Activated CD8-positive, alpha-beta memory T cell treated with anti-CD3 and anti-CD28 coated beads, Interleukin-2, amount 50 U/mL, for 48 hours (primary cell): ENCODE measurements around the gene KLHDC2.
"Not testable (repeated sequence)": the region's sequence is repeated elsewhere in the genome, so short reads cannot be mapped to it uniquely, and the experiment has no call there.

ENCODE experiments used
- DNase-seq: peaks from one replicate; pipeline ENCODE4 v3.0.0-alpha.2; 2020

KLHDC2 gene

DNA sequence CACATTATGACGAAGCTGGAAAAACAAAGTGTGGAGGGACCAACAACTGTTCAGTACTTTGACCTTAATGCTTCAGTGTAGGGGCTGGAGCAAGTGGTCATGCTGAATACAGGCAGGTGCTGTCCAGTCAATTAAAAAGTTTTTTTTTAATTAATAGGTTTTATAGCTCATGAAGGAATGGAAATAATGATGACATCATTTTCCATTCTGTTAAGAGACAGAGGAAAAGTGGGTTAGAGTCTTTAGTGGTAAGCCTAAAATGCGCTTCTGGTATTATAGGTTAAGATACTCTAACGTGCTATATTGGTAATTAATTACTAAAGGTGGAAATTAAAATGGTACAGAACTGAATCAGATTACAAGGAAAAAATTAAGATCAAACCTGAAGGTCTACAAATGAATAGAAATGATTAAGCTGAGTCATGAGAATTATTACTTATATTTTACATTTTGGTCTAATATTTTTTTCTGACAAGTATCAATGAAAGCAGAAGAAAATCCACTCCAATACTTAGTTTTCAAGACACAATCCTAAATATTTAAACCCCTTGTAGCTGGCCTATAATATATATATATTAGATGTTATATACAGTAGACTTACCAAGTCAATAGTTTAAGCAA lies 15.6 kb downstream of the KLHDC2 start:
- DNase-seq: no peak

DNA sequence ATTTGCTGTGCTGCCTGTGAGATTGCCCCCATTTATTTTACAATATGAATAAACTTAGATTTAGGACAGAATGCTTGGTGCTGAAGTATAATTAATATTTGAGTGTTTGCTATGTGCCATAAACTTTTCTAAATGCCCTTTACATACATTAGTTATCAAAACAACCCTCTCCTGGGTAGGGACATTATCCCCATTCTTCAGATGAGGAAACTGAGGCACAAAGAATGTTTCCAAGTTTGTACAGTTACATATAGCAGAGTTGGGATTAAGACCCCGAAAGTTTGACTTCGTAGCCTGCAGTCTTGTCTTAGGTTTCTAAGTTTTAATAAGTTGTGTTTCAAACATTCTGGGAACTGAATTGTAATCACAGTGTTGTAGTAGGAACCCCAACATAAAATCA lies 18.4 kb downstream of the KLHDC2 start:
- DNase-seq: no peak

DNA sequence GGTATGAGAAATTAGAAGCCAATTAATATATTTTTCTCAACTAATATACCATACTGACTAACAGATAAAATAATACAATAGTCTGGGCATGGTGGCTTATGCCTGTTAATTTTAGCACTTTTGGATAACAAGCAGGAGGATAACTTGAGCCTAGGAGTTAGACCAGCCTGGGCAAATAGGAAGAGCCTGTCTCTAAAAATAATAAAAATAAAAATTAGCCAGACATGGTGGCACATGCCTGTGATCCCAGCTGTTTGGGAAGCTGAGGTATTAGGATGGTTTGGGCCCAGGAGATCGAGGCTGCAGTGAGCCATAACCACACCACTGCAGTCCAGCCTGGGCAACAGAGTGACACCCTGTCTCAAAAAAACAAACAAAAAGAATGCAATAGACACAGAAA lies 24.7 kb downstream of the KLHDC2 start:
- DNase-seq: no peak

DNA sequence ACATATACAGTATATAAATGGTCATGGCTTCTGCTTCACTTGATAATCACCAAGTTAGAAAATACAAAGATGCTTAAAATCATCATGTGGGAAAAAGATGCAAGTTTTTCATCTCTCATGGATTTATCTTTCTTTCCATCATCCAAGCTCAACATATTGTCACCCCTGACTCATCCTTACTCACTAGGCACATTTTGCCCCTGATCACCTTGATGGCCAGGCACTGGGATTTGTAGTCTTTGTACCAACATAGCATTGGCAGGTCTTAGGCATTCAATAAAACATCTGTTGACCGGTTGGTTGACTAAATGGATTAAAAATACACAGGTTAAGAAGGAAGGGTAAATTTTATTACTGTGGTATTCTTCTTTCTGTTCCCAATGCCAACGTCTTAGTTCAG lies 28.1 kb downstream of the KLHDC2 start:
- no peak for DNase-seq

DNA sequence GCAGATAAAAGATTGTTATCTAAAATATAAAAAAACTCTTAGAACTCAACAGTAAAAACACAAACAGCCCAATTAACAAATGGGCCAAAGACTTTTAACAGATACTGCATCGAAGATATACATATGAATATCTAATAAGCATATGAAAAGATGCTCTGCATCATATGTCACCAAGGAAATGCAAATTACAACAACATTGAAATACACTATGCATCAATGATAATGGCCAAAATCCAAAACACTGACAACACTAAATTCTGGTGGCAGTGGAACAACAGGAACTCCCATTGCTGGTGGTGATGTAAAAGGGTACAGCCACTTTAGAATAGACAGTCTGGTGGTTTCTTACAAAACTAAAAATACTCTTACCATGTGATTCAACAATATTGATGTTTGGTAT lies 40.8 kb downstream of the KLHDC2 start:
- DNase-seq: no peak

DNA sequence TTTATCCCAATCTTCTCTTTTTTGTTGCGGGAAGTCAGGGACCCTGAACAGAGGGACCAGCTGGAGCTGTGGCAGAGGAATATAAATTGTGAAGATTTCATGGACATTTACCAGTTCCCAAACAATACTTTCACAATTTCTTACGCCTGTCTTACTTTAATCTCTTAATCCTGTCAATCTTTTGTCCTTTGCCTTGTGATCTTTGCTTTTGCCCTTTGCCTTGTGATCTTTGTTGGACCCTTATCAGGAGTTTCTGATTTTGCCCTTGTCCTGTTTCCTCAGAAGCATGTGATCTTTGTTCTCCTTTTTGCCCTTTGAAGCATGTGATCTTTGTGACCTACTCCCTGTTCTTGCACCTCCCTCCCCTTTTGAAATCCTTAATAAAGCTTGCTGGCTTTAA lies 48.2 kb downstream of the KLHDC2 start:
- not testable (repeated sequence) for DNase-seq

DNA sequence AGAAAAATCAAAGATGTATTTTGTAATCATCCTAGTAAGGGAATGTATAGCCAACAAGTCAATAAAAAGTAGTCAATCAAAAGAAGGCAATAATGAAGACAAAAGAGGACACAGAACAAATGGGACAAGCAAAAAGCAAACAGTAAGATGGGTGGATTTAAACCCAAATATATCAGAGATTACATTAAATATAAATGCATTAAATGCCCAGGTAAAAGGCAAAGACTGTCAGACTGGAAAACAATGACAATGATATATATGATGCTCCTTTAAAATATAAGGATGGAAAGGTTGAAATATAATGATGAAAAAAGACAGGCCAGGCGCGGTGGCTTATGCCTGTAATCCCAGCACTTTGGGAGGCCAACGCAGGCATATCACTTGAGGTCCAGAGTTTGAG lies 48.9 kb downstream of the KLHDC2 start:
- DNase-seq: no peak

DNA sequence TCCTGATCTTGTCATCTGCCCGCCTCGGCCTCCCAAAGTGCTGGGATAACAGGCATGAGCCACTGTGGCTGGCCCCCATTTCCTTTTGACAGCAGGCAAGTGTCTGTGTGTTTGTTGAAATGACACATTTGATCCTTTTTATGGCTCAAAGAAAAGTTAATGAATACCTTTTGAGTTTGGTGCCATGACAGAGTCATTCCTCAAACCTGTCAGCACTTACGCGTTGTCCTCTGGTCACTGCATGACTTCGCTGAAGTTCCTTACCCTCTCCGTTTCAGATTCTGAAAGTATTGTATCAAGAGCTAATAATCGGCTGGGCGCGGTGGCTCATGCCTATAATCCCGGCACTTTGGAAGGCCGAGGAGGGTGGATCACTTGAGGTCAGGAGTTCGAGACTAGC lies 52.2 kb downstream of the KLHDC2 start:
- no peak for DNase-seq

DNA sequence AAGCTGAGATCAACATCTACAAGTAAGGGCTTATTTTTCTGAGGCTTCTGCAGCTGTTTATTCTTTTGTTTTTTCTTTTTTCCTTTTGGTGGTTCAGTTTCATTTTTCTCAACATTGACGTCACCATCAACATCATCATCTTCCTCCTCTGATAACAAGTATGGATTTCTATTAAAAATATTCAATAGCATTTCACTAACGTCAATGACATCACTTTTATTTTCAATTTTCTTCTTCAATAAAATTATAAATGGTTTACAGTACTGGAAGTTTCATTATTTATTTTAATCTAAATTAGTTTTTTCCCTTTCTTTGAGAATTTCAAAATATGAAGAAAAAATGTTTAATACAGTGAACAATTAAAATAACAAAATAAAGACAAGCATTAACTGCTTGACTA lies 60.7 kb downstream of the KLHDC2 start:
- no peak for DNase-seq
